ENCODE measurements around the gene POM121L2. TPM values are rescaled to one million over a fixed set of nuclear protein-coding genes. Genes with fewer than 3 reads are reported as not detected.

POM121L2 gene
- polyA plus RNA-seq, 1 donor from 2014 or later = not detected

DNA sequence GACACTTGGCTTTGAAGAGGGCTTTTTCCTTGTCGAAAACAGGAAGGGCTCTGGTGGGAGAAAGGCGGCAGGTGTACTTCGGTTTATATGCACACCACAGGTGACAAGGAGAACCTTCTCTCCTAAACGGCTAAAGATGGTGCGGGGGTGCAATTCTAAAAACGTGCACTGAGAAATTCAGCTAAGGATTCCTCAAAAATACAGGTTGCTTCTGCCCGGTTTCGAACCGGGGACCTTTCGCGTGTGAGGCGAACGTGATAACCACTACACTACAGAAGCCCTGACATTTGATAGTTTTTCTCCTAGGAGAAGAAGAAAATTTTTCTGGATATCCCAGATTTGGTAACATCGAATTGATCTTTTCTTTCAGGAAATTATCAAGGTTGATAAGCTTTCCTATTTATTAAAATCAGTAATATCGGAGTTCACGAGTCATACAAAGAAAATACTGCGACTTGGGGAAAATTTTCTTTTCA lies 32.0 kb downstream of the POM121L2 start:
- peak overlapping the region; percentile 64 for H3K4me3 ChIP-seq (ENCODE audit: low read length)

DNA sequence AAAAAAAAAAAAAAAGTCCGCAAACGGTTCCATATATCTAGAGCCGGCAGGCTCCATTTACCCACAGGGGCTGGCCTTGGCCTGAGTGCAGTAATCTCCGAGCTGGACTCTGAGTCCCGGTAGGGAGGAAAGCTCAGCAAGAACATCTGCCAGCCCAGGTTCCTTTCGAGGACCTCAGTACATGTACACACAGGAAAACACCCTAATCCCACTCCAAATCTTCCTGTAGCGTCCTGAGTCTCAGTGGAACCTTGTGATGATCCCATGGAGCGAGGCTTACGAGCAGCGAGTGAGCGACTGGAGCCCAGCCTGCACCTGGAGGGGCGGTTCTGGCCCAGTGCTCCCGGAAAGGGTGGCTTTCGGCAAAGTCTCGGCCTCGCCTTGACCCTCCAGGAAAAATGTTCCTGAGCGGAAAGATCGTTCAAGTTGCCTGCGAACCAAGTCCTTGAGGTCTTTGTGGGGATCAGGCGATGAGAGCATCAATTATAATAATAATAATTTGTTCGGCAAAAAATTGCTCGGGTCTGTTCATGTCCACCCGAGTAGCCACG lies 32.5 kb downstream of the POM121L2 start:
- Histone ChIP-seq H3K9ac (ENCODE audit: low read length) (no peak overlapping the region), H3K27ac (ENCODE audit: low read length) (no peak overlapping the region), H4K20me1 (ENCODE audit: insufficient read depth) (no peaks in the 10 kb centered on the region), H3K9me3 (ENCODE audit: low read length) (peaks cover 5% of the 10 kb centered on the region), H3K27me3 (ENCODE audit: insufficient read depth, low read depth, low read length) (peaks cover 74% of the 10 kb centered on the region), H2AFZ (ENCODE audit: low read depth, low read length) (no peak overlapping the region), H3K9me2 (ENCODE audit: insufficient read depth, low read length) (no peaks in the 10 kb centered on the region), H3F3A (ENCODE audit: insufficient read depth, low read length, poor library complexity, severe bottlenecking) (no peaks in the 10 kb centered on the region), H3K4me2 (ENCODE audit: low read length) (peak overlapping the region; percentile 24), H3K36me3 (ENCODE audit: insufficient read depth, low read length) (no peaks in the 10 kb centered on the region), H3K4me3 (ENCODE audit: low read length) (peak overlapping the region; percentile 64), H3K79me2 (replicated peaks; ENCODE audit: insufficient read depth, low read length) (no peaks in the 10 kb centered on the region)
- TF ChIP-seq, protein P1, sequence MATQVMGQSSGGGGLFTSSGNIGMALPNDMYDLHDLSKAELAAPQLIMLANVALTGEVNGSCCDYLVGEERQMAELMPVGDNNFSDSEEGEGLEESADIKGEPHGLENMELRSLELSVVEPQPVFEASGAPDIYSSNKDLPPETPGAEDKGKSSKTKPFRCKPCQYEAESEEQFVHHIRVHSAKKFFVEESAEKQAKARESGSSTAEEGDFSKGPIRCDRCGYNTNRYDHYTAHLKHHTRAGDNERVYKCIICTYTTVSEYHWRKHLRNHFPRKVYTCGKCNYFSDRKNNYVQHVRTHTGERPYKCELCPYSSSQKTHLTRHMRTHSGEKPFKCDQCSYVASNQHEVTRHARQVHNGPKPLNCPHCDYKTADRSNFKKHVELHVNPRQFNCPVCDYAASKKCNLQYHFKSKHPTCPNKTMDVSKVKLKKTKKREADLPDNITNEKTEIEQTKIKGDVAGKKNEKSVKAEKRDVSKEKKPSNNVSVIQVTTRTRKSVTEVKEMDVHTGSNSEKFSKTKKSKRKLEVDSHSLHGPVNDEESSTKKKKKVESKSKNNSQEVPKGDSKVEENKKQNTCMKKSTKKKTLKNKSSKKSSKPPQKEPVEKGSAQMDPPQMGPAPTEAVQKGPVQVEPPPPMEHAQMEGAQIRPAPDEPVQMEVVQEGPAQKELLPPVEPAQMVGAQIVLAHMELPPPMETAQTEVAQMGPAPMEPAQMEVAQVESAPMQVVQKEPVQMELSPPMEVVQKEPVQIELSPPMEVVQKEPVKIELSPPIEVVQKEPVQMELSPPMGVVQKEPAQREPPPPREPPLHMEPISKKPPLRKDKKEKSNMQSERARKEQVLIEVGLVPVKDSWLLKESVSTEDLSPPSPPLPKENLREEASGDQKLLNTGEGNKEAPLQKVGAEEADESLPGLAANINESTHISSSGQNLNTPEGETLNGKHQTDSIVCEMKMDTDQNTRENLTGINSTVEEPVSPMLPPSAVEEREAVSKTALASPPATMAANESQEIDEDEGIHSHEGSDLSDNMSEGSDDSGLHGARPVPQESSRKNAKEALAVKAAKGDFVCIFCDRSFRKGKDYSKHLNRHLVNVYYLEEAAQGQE (IDR thresholded peaks at IDR 0.05; ENCODE audit: borderline replicate concordance) = no peak
- TF ChIP-seq POLR2AphosphoS5 (IDR thresholded peaks at IDR 0.05) = no peak
- TF ChIP-seq RAD21 (conservative IDR thresholded peaks at IDR 0.05) = no peak
- TF ChIP-seq, protein P2, sequence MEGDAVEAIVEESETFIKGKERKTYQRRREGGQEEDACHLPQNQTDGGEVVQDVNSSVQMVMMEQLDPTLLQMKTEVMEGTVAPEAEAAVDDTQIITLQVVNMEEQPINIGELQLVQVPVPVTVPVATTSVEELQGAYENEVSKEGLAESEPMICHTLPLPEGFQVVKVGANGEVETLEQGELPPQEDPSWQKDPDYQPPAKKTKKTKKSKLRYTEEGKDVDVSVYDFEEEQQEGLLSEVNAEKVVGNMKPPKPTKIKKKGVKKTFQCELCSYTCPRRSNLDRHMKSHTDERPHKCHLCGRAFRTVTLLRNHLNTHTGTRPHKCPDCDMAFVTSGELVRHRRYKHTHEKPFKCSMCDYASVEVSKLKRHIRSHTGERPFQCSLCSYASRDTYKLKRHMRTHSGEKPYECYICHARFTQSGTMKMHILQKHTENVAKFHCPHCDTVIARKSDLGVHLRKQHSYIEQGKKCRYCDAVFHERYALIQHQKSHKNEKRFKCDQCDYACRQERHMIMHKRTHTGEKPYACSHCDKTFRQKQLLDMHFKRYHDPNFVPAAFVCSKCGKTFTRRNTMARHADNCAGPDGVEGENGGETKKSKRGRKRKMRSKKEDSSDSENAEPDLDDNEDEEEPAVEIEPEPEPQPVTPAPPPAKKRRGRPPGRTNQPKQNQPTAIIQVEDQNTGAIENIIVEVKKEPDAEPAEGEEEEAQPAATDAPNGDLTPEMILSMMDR (IDR thresholded peaks at IDR 0.05; ENCODE audit: poor library complexity, severe bottlenecking) = no peak
- no peak for TF ChIP-seq TAF1 (IDR thresholded peaks at IDR 0.05; ENCODE audit: low read depth)
- no peak for TF ChIP-seq EZH2 (IDR thresholded peaks at IDR 0.05; ENCODE audit: borderline replicate concordance, insufficient read depth, low read length, poor library complexity, severe bottlenecking)
- TF ChIP-seq EP300 (conservative IDR thresholded peaks at IDR 0.05; ENCODE audit: poor library complexity, severe bottlenecking) = no peak
- TF ChIP-seq SMC3 (conservative IDR thresholded peaks at IDR 0.05; ENCODE audit: poor library complexity) = no peak
- TF ChIP-seq MXI1 (conservative IDR thresholded peaks at IDR 0.05; ENCODE audit: poor library complexity, severe bottlenecking) = no peak

More for the DNA sequence above, 32.0 kb downstream of the POM121L2 start:
- no peak overlapping the region for H3K27ac ChIP-seq (ENCODE audit: low read length)
- peaks cover 5% of the 10 kb centered on the region for H3K9me3 ChIP-seq (ENCODE audit: low read length)
- no peaks in the 10 kb centered on the region for H4K20me1 ChIP-seq (ENCODE audit: insufficient read depth)
- H3K36me3 ChIP-seq (ENCODE audit: insufficient read depth, low read length) = no peaks in the 10 kb centered on the region
- peaks cover 71% of the 10 kb centered on the region for H3K27me3 ChIP-seq (ENCODE audit: insufficient read depth, low read depth, low read length)
- H3K79me2 ChIP-seq (replicated peaks; ENCODE audit: insufficient read depth, low read length) = no peaks in the 10 kb centered on the region
- peak overlapping the region; percentile 78 for H3K4me2 ChIP-seq (ENCODE audit: low read length)
- TF ChIP-seq SMC3 (conservative IDR thresholded peaks at IDR 0.05; ENCODE audit: poor library complexity) = no peak
- TF ChIP-seq EP300 (conservative IDR thresholded peaks at IDR 0.05; ENCODE audit: poor library complexity, severe bottlenecking) = no peak
- TF ChIP-seq EZH2 (IDR thresholded peaks at IDR 0.05; ENCODE audit: borderline replicate concordance, insufficient read depth, low read length, poor library complexity, severe bottlenecking) = no peak
- no peak for TF ChIP-seq MXI1 (conservative IDR thresholded peaks at IDR 0.05; ENCODE audit: poor library complexity, severe bottlenecking)
- no peak for TF ChIP-seq POLR2AphosphoS5 (IDR thresholded peaks at IDR 0.05)
- TF ChIP-seq RAD21 (conservative IDR thresholded peaks at IDR 0.05) = no peak
- TF ChIP-seq, protein P1 (IDR thresholded peaks at IDR 0.05; ENCODE audit: borderline replicate concordance) = no peak
- TF ChIP-seq, protein P2 (IDR thresholded peaks at IDR 0.05; ENCODE audit: poor library complexity, severe bottlenecking) = no peak
- TF ChIP-seq TAF1 (IDR thresholded peaks at IDR 0.05; ENCODE audit: low read depth) = no peak
- H2AFZ ChIP-seq (ENCODE audit: low read depth, low read length) = no peak overlapping the region
- H3K9me2 ChIP-seq (ENCODE audit: insufficient read depth, low read length) = no peaks in the 10 kb centered on the region
- no peaks in the 10 kb centered on the region for H3F3A ChIP-seq (ENCODE audit: insufficient read depth, low read length, poor library complexity, severe bottlenecking)
- no peak overlapping the region for H3K9ac ChIP-seq (ENCODE audit: low read length)

Data from neural cell (in vitro differentiated cells).